Upper lobe of left lung (tissue), 4 donors: Measurements from ENCODE around the gene TLE3.

Experiments used
- CTCF ChIP-seq, 6 experiments: fragments of 450-650 bp in 4 of 6; fragments of 200-600 bp in 2 of 6; sonication (generic) in 2 of 6; IDR thresholded peaks; one replicate each; pipeline ENCODE4 v1.5.1; 2016 to 2019; ENCODE audit warnings: antibody characterized with exemption in 6 of 6
- POLR2A ChIP-seq, 4 donors: fragments of 450-650 bp; IDR thresholded peaks; one replicate each; pipeline ENCODE4 v1.5.1; 2016 to 2017; ENCODE audit warnings: antibody characterized with exemption in 4 of 4, mild to moderate bottlenecking in 2 of 4

GRCh38 chr15:70133296-70133695 is 35.6 kb upstream of the TLE3 start:
- TF ChIP-seq CTCF (IDR thresholded peaks at IDR 0.05) (no peak), POLR2A (IDR thresholded peaks at IDR 0.05) (no peak)
